HCT116 (cell line): ENCODE results near the gene GJD3. TPM values are rescaled to one million over a fixed set of nuclear protein-coding genes. Genes with fewer than 3 reads are reported as not detected.
"Not testable (repeated sequence)": the region's sequence is repeated elsewhere in the genome, so short reads cannot be mapped to it uniquely, and the experiment has no call there.

Experiments
- ATAC-seq: fragments of 200-7000 bp; cut with Tn5 transposase; 2 replicates; pipeline ENCODE4 v1.9.1; 2020; ENCODE audit warnings: mild to moderate bottlenecking, moderate library complexity
- BruUV-seq: library from RNA; stranded (reverse); fragments of 400-500 nt; replicated peaks from 2 replicates; lab custom pipeline; 2021; lab: Mats Ljungman, UMichigan
- CTCF ChIA-PET: fragments of 300-600 bp; sonication (Branson Sonifier 250); formaldehyde crosslinking; loops from one replicate; lab custom pipeline; 2021; ENCODE audit warnings: antibody characterized with exemption; lab: Charles Lee
- POLR2A ChIA-PET: fragments of 300-600, 350-600 bp; sonication (Branson Sonifier 250); formaldehyde crosslinking; loops from one replicate; lab custom pipeline; 2021; ENCODE audit warnings: antibody characterized with exemption; lab: Charles Lee
- RAD21 ChIA-PET, 2 experiments: fragments of 300-600 bp; sonication (Branson Sonifier 250); formaldehyde crosslinking; loops; one replicate each; lab custom pipeline; 2023; ENCODE audit warnings: low total read pairs in 2 of 2; ENCODE audit not compliant: uncharacterized antibody in 2 of 2, unreplicated experiment in 2 of 2, low non-redundant PET in 1 of 2; lab: Charles Lee
- DNase-seq: peaks from one replicate; pipeline ENCODE4 v3.0.0-alpha.2; 2010; ENCODE audit warnings: low read depth, low spot score
- H2AFZ ChIP-seq: fragments of 200-600 bp; shearing (Covaris generic), sonication (generic); 2 replicates; pipeline ENCODE4 v1.6.1; 2017; ENCODE audit warnings: low read depth, mixed run types, mixed read lengths, antibody characterized with exemption, low read length; ENCODE audit not compliant: poor library complexity, severe bottlenecking
- H3K27ac ChIP-seq: 2 replicates; pipeline ENCODE4 v1.5.1; 2012; ENCODE audit warnings: low read depth, low read length
- H3K27me3 ChIP-seq: fragments of 200-600 bp; sonication (generic); 2 replicates; pipeline ENCODE4 v1.6.1; 2016; ENCODE audit warnings: mixed run types, low read length, mixed read lengths; ENCODE audit not compliant: insufficient read depth
- H3K36me3 ChIP-seq, 2 experiments: fragments of 200-500 bp in 1 of 2; fragments of 200-600 bp in 1 of 2; sonication (Bioruptor generic) in 1 of 2; sonication (generic) in 1 of 2; 2 replicates each; pipeline versions ENCODE4 v1.5.1 to v1.6.1; 2014 to 2016; ENCODE audit warnings: low read length in 2 of 2, inconsistent platforms in 1 of 2, mixed read lengths in 1 of 2, mixed run types in 1 of 2; ENCODE audit not compliant: insufficient read depth in 2 of 2, control insufficient read depth in 1 of 2
- H3K4me1 ChIP-seq, 2 experiments: fragments of 200-600 bp in 1 of 2; sonication (generic) in 1 of 2; 2 replicates each; pipeline versions ENCODE4 v1.5.1 to v1.6.1; 2012 to 2017; ENCODE audit warnings: low read length in 2 of 2, inconsistent platforms in 1 of 2, mild to moderate bottlenecking in 1 of 2, mixed read lengths in 1 of 2, mixed run types in 1 of 2, moderate library complexity in 1 of 2; ENCODE audit not compliant: insufficient read depth in 2 of 2, control insufficient read depth in 1 of 2
- H3K4me2 ChIP-seq: fragments of 200-600 bp; sonication (generic); 2 replicates; pipeline ENCODE4 v1.6.1; 2017; ENCODE audit warnings: mixed run types, low read length, mixed read lengths
- H3K4me3 ChIP-seq, 2 experiments: fragments of 200-600 bp in 1 of 2; sonication (generic) in 1 of 2; replicated peaks in 1 of 2; 2 replicates each; pipeline ENCODE4 v1.5.1; 2011 to 2016; ENCODE audit warnings: low read length in 2 of 2, control low read depth in 1 of 2, low read depth in 1 of 2, mild to moderate bottlenecking in 1 of 2, mixed read lengths in 1 of 2, mixed run types in 1 of 2
- H3K79me2 ChIP-seq: fragments of 200-600 bp; sonication (generic); 2 replicates; pipeline ENCODE4 v1.6.1; 2017; ENCODE audit warnings: mild to moderate bottlenecking, mixed run types, low read length, moderate library complexity, mixed read lengths; ENCODE audit not compliant: insufficient read depth
- H3K9ac ChIP-seq: fragments of 200-600 bp; sonication (generic); 2 replicates; pipeline ENCODE4 v1.6.1; 2016; ENCODE audit warnings: low read length, mixed read lengths
- H3K9me2 ChIP-seq: fragments of 200-600 bp; sonication (generic), shearing (Covaris generic); 2 replicates; pipeline ENCODE4 v1.6.1; 2017; ENCODE audit warnings: mixed run types, mild to moderate bottlenecking, moderate library complexity; ENCODE audit not compliant: insufficient read depth
- H3K9me3 ChIP-seq, 2 experiments: fragments of 200-500 bp in 1 of 2; fragments of 200-600 bp in 1 of 2; sonication (Bioruptor generic) in 1 of 2; sonication (generic) in 1 of 2; 2 replicates each; pipeline ENCODE4 v1.6.1; 2014 to 2017; ENCODE audit warnings: low read length in 2 of 2, mixed read lengths in 2 of 2, inconsistent platforms in 1 of 2, low read depth in 1 of 2, mild to moderate bottlenecking in 1 of 2, mixed run types in 1 of 2, moderate library complexity in 1 of 2; ENCODE audit not compliant: control insufficient read depth in 1 of 2, insufficient read depth in 1 of 2
- H4K20me1 ChIP-seq: fragments of 200-600 bp; sonication (generic), shearing (Covaris generic); 2 replicates; pipeline ENCODE4 v1.6.1; 2017; ENCODE audit warnings: mixed run types, mild to moderate bottlenecking, moderate library complexity; ENCODE audit not compliant: insufficient read depth
- ATF3 ChIP-seq: IDR thresholded peaks from 2 replicates; pipeline ENCODE4 v1.6.1; 2012
- CBX3 ChIP-seq: IDR thresholded peaks from 2 replicates; pipeline ENCODE4 v1.6.1; 2012; ENCODE audit warnings: low read depth
- CEBPB ChIP-seq: IDR thresholded peaks from 2 replicates; pipeline ENCODE4 v1.6.1; 2012; ENCODE audit warnings: low read depth
- EGR1 ChIP-seq: IDR thresholded peaks from 2 replicates; pipeline ENCODE4 v1.6.1; 2012; ENCODE audit warnings: low read depth
- ELF1 ChIP-seq: IDR thresholded peaks from 2 replicates; pipeline ENCODE4 v1.6.1; 2012; ENCODE audit warnings: low read depth, borderline replicate concordance
- EZH2 ChIP-seq: fragments of 200-600 bp; sonication (generic); IDR thresholded peaks from 2 replicates; pipeline ENCODE4 v1.6.1; 2017; ENCODE audit warnings: antibody characterized with exemption, mixed run types
- FOSL1 ChIP-seq: IDR thresholded peaks from 2 replicates; pipeline ENCODE4 v1.6.1; 2012; ENCODE audit warnings: low read depth
- JUND ChIP-seq: IDR thresholded peaks from 2 replicates; pipeline ENCODE4 v1.6.1; 2012
- RAD21 ChIP-seq: IDR thresholded peaks from 2 replicates; pipeline ENCODE4 v1.6.1; 2012; ENCODE audit warnings: low read depth, mild to moderate bottlenecking
- SP1 ChIP-seq: IDR thresholded peaks from 2 replicates; pipeline ENCODE4 v1.6.1; 2012; ENCODE audit warnings: low read depth
- SRF ChIP-seq: IDR thresholded peaks from 2 replicates; pipeline ENCODE4 v1.6.1; 2012; ENCODE audit warnings: low read depth
- YY1 ChIP-seq: IDR thresholded peaks from 2 replicates; pipeline ENCODE4 v1.6.1; 2011; ENCODE audit warnings: low read length, low read depth, moderate library complexity, mild to moderate bottlenecking; ENCODE audit not compliant: insufficient replicate concordance; ENCODE audit errors: extremely low read depth
- ZFX ChIP-seq: fragments of 450-650 bp; IDR thresholded peaks from 2 replicates; pipeline ENCODE4 v1.6.1; 2017
- ZNF274 ChIP-seq: fragments of 200-500 bp; sonication (Bioruptor generic); IDR thresholded peaks from 2 replicates; pipeline ENCODE4 v1.6.1; 2014; ENCODE audit warnings: mild to moderate bottlenecking, low read depth, low read length, inconsistent platforms
- intact Hi-C: fragments of 100-400 bp; cut with micrococcal nuclease; formaldehyde crosslinking; loops from 2 replicates; pipeline ENCODE4 v1.10.0; 2022
- total RNA-seq: library from RNA; stranded (reverse); gene quantifications from one replicate; pipeline ENCODE4 v1.2.1, GENCODE V29; 2021; ENCODE audit not compliant: unreplicated experiment

Gene GJD3
- total RNA-seq, 1 experiment from 2014 or later: not detected

- no peak for TF ChIP-seq ELF1
- no peak for TF ChIP-seq YY1
- no peak for TF ChIP-seq JUND
- TF ChIP-seq CEBPB: no peak
- no peak for TF ChIP-seq RAD21
- no peak for TF ChIP-seq ZNF274
- TF ChIP-seq EZH2: no peak
- no peak for TF ChIP-seq SP1
- no peak for TF ChIP-seq FOSL1
- TF ChIP-seq CBX3: no peak
- no peak for TF ChIP-seq ZFX
- no peak for TF ChIP-seq EGR1
- no peak for TF ChIP-seq SRF
- no peaks in the 10 kb centered on the region for H3K27me3 ChIP-seq
- BruUV-seq: no TSS peak
- no peaks in the 10 kb centered on the region for H4K20me1 ChIP-seq
- DNase-seq (peak; percentile 19), ATAC-seq (peak; percentile 82)
- no peaks in the 10 kb centered on the region for H3K79me2 ChIP-seq
- ChIA-PET POLR2A (no interaction called here), CTCF (no interaction called here), RAD21 (no interaction called here)
- H3K36me3 ChIP-seq: no peaks in the 10 kb centered on the region
- H3K9me2 ChIP-seq: no peaks in the 10 kb centered on the region
- H3K4me2 ChIP-seq: no peak overlapping the region
- H3K9ac ChIP-seq: no peak overlapping the region
- no peak overlapping the region for H3K4me3 ChIP-seq
- no peaks in the 10 kb centered on the region for H3K4me1 ChIP-seq
- no peak overlapping the region for H2AFZ ChIP-seq
- no peaks in the 10 kb centered on the region for H3K9me3 ChIP-seq
- H3K27ac ChIP-seq: no peak overlapping the region
- intact Hi-C loops: no loop called here
Measured at GRCh38 chr17:40371261-40371929, 6.9 kb upstream of the GJD3 start.

GRCh38 chr17:40369923-40370322 lies 5.4 kb upstream of the GJD3 start:
- DNase-seq (no peak), ATAC-seq (no peak)
- Histone ChIP-seq H2AFZ (no peak overlapping the region), H3K9ac (no peak overlapping the region), H3K27me3 (no peaks in the 10 kb centered on the region), H3K4me1 (no peaks in the 10 kb centered on the region), H3K27ac (no peak overlapping the region), H3K9me2 (no peaks in the 10 kb centered on the region), H3K79me2 (no peaks in the 10 kb centered on the region), H3K9me3 (no peaks in the 10 kb centered on the region), H3K36me3 (no peaks in the 10 kb centered on the region), H3K4me2 (no peak overlapping the region), H3K4me3 (no peak overlapping the region), H4K20me1 (no peaks in the 10 kb centered on the region)
- no TSS peak for BruUV-seq
- POLR2A ChIA-PET: no interaction called here
- RAD21 ChIA-PET: no interaction called here
- intact Hi-C loops: no loop called here
- TF ChIP-seq SRF (no peak), ATF3 (no peak), EGR1 (no peak), YY1 (no peak)
- CTCF ChIA-PET: no interaction called here

- BruUV-seq, H4K20me1 ChIP-seq, ATAC-seq, POLR2A ChIA-PET, H3K9ac ChIP-seq, H3K4me2 ChIP-seq, H3K79me2 ChIP-seq, intact Hi-C loops, H3K9me2 ChIP-seq, H3K4me3 ChIP-seq, H3K27ac ChIP-seq, H3K27me3 ChIP-seq, DNase-seq, H2AFZ ChIP-seq, CTCF ChIA-PET, H3K36me3 ChIP-seq, H3K9me3 ChIP-seq: not testable (repeated sequence)
- RAD21 ChIA-PET: interaction anchor here in 1 of 2 experiments (0.7 kb wide), 1 partner anchor 15 kb away, joined by 3 read pairs; no protein-coding TSS in a partner anchor
- H3K4me1 ChIP-seq: peaks cover 0 to 13% of the 10 kb centered on the region in 2 experiments; a peak in 2 of 4 replicates
Measured at GRCh38 chr17:40367728-40368127, 3.2 kb upstream of the GJD3 start.
